Cardiac fibroblast (primary cell): Measurements from ENCODE around the gene TAPBPL.

Experiments
- DNase-seq, 2 donors: peaks; one replicate each; pipeline versions ENCODE4 v3.0.0 to v3.0.0-alpha.2; 2010; ENCODE audit warnings: low read depth in 2 of 2
- H3K4me3 ChIP-seq, 2 donors: replicated peaks in 1 of 2; 1 replicate in 1 of 2; 2 replicates in 1 of 2; pipeline ENCODE4 v1.5.1; 2011; ENCODE audit warnings: low read depth in 2 of 2, low read length in 2 of 2, mild to moderate bottlenecking in 2 of 2, moderate library complexity in 1 of 2
- TF ChIP-seq, protein P1 (sequence below): IDR thresholded peaks from one replicate; pipeline ENCODE4 v1.5.1; 2011; ENCODE audit warnings: low read depth, mild to moderate bottlenecking, low read length, inconsistent platforms

TAPBPL gene

DNA sequence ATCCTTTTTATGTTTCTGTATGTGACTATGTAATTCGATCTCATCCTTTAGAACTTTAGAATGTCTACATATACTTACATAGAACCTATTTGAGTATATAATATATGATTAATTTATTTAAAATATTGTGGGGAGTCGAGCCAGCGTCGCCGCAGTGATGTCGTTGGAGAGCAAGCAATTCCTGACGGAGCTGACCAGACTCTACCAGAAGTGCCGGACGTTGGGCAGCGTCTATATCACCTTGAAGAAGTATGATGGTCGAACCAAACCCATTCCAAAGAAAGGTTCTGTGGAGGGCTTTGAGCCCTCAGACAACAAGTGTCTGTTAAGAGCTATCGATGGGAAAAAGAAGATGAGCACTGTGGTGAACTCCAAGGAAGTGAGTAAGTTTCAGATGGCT, 13.5 kb upstream of the TAPBPL start:
- TF ChIP-seq, protein P1, sequence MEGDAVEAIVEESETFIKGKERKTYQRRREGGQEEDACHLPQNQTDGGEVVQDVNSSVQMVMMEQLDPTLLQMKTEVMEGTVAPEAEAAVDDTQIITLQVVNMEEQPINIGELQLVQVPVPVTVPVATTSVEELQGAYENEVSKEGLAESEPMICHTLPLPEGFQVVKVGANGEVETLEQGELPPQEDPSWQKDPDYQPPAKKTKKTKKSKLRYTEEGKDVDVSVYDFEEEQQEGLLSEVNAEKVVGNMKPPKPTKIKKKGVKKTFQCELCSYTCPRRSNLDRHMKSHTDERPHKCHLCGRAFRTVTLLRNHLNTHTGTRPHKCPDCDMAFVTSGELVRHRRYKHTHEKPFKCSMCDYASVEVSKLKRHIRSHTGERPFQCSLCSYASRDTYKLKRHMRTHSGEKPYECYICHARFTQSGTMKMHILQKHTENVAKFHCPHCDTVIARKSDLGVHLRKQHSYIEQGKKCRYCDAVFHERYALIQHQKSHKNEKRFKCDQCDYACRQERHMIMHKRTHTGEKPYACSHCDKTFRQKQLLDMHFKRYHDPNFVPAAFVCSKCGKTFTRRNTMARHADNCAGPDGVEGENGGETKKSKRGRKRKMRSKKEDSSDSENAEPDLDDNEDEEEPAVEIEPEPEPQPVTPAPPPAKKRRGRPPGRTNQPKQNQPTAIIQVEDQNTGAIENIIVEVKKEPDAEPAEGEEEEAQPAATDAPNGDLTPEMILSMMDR, result no peak
- H3K4me3 ChIP-seq, result no peak overlapping the region
- no peak for DNase-seq

DNA sequence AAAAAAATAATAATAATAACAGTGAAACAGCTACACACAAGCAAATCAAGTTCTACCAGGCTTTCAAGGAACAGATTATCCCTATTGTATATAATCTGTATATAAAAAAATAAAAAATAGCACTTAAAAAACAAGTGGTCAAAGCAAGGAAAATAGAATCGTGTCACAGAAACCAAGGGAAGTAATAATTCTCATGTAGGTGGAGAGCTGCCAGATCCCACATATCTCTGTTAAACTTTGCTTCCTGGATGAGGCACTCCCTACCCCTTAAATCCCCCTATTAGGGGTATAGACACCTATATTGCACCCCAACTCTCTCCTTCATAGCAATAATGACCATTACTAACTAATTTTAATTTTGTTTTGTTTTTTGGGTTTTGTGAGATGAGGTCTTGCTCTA, 11.5 kb upstream of the TAPBPL start:
- TF ChIP-seq, protein P1, result no peak

DNA sequence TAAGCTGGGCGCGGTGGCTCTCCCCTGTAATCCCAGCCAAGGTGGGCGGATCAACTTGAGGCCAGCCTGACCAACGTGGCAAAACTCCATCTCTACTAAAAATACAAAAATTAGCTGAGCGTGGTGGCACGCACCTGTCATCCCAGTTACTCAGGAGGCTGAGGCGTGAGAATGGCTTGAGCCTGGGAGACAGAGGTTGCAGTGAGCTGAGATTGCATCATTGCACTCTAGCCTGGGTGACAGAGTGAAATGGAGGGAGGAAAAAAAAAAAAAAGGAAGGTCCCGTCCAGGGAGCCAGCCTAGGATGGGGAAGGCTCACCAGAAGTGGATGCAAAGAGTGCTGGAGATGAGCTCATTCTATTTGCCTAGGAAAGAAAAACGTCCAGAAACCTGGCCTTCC, 9.0 kb upstream of the TAPBPL start:
- TF ChIP-seq, protein P1, result no peak
- no peak for DNase-seq

More for the DNA sequence above, 11.5 kb upstream of the TAPBPL start:
- DNase-seq, result no peak
- no peak overlapping the region for H3K4me3 ChIP-seq

DNA sequence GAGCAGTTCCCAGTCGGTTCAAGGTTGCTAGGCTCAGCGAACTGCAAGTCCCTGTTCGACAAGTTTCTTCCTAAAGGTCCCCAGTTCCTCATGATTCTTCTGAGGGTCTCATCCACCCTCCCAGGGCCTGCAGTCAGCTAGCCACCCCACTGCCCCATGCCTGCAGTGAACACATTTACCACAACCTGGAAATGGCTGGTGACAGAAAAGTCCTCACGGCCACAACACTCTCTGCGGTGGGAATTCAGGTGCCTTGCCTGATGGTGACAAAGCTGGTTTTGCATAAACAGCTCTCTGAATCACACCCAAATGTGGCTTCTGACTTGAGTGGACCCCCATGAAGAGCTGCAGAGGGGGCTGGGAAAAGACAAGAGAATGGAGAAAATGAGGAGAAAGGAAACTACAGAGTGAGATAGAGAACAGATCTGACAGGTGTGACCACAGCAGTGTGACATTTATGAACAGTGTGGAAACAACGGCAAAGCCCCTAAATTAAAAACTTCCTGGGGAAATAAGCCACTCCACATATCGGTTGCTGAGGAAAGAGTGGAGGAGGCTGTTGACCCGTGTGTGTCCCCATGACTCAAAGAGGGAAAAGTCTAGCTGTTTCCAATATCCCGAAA, 8.4 kb upstream of the TAPBPL start:
- no peak overlapping the region for H3K4me3 ChIP-seq
- TF ChIP-seq, protein P1, result no peak
- no peak for DNase-seq

More for the DNA sequence above, 9.0 kb upstream of the TAPBPL start:
- H3K4me3 ChIP-seq, result no peak overlapping the region

GRCh38 chr12:6444031-6444430, 7.8 kb upstream of the TAPBPL start:
- no peak for DNase-seq
- H3K4me3 ChIP-seq, result no peak overlapping the region
- TF ChIP-seq, protein P1, result no peak

DNA sequence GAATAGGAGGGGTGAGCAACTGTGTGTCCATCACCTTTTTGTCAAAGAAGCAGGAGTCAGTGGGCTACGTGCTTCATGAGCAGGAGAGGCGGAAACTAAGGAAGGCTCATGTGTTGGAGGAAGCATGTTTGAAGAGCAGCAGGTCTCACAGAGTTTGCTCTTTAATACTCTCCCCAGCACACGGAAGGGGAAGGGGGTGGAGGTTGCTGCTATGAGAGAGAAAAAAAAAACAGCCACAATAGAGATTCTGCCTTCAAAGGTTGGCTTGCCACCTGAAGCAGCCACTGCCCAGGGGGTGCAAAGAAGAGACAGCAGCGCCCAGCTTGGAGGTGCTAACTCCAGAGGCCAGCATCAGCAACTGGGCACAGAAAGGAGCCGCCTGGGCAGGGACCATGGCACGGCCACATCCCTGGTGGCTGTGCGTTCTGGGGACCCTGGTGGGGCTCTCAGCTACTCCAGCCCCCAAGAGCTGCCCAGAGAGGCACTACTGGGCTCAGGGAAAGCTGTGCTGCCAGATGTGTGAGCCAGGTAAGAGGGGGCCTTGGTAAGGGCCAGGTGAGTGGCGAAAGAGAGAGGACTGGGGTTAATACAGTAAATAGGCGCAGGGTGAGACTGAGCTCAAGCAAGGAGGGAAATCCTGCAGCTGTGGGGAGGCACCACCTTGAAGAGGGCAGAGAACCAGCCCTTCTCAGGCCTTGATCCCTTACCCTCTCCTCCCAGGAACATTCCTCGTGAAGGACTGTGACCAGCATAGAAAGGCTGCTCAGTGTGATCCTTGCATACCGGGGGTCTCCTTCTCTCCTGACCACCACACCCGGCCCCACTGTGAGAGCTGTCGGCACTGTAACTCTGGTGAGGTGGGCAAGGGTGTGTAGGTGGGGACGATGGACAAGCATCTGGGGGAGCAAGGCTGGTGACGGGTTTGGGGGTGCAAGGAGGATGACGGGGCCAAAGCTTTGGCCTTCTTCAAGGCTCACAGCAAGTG, 6.8 kb upstream of the TAPBPL start, which contains the start of gene CD27:
Gene CD27, plus strand, starts transcription at position 252 of the 985 bp plus-strand sequence. Its CDS starts 141 bp downstream, at position 393.
- TF ChIP-seq, protein P1, result no peak
- no peak within 1 kb of the TSS for H3K4me3 ChIP-seq
- no peak for DNase-seq
